Raji (cell line): ENCODE data around the gene TNNC1.

Experiments used
- POLR2A ChIP-seq: IDR thresholded peaks from 2 replicates; pipeline ENCODE4 v1.6.1; 2011; ENCODE audit warnings: low read depth, low read length, control low read depth; ENCODE audit not compliant: insufficient read depth

The TNNC1 gene

GRCh38 chr3:52489453-52489852, 35.6 kb upstream of the TNNC1 start:
- TF ChIP-seq POLR2A: no peak

GRCh38 chr3:52488746-52489145, 34.9 kb upstream of the TNNC1 start:
- no peak for TF ChIP-seq POLR2A

GRCh38 chr3:52487788-52488691, 34.2 kb upstream of the TNNC1 start:
- TF ChIP-seq POLR2A: no peak

GRCh38 chr3:52487050-52487787, 33.4 kb upstream of the TNNC1 start:
- TF ChIP-seq POLR2A: no peak

GRCh38 chr3:52484680-52485461, 31.0 kb upstream of the TNNC1 start:
- no peak for TF ChIP-seq POLR2A

GRCh38 chr3:52483577-52484381, 29.9 kb upstream of the TNNC1 start:
- TF ChIP-seq POLR2A: no peak

- no peak for TF ChIP-seq POLR2A
Measured at GRCh38 chr3:52483081-52483480, 29.2 kb upstream of the TNNC1 start.

GRCh38 chr3:52481819-52482521, 28.1 kb upstream of the TNNC1 start:
- no peak for TF ChIP-seq POLR2A

GRCh38 chr3:52480768-52481715, 27.2 kb upstream of the TNNC1 start:
- no peak for TF ChIP-seq POLR2A

- no peak for TF ChIP-seq POLR2A
Measured at GRCh38 chr3:52479877-52480575, 26.2 kb upstream of the TNNC1 start.

- TF ChIP-seq POLR2A: no peak
Measured at GRCh38 chr3:52479037-52479876, 25.4 kb upstream of the TNNC1 start.

- no peak for TF ChIP-seq POLR2A
Measured at GRCh38 chr3:52477796-52478095, 23.9 kb upstream of the TNNC1 start.
